Nephron progenitor cell (in vitro differentiated cells): ENCODE results near the gene DCTN4.
A peak's percentile ranks its signal among the peaks of the same experiment; 100 is the strongest.

Source experiments
- DNase-seq: peaks from one replicate; pipeline ENCODE4 v3.0.0; 2021
- H3K27ac Mint-ChIP-seq: 2 replicates; pipeline ENCODE4 v1.8.0; 2021; ENCODE audit warnings: mild to moderate bottlenecking, moderate library complexity, mixed read lengths
- H3K27me3 Mint-ChIP-seq: 2 replicates; pipeline ENCODE4 v1.8.0; 2021; ENCODE audit warnings: mild to moderate bottlenecking, low read depth, mixed read lengths; ENCODE audit not compliant: poor library complexity
- H3K36me3 Mint-ChIP-seq: 2 replicates; pipeline ENCODE4 v1.8.0; 2021; ENCODE audit warnings: low read depth, mixed read lengths
- H3K4me1 Mint-ChIP-seq: 2 replicates; pipeline ENCODE4 v1.8.0; 2021; ENCODE audit warnings: mixed read lengths
- H3K4me3 Mint-ChIP-seq: 2 replicates; pipeline ENCODE4 v1.8.0; 2021; ENCODE audit warnings: mild to moderate bottlenecking, moderate library complexity, mixed read lengths
- H3K9me3 Mint-ChIP-seq: 2 replicates; pipeline ENCODE4 v1.8.0; 2021; ENCODE audit warnings: mild to moderate bottlenecking, moderate library complexity, mixed read lengths
- CTCF ChIP-seq: fragments of 200-600 bp; sonication (generic); IDR thresholded peaks from 2 replicates; pipeline ENCODE4 v1.5.0; 2021; ENCODE audit warnings: antibody characterized with exemption

Gene DCTN4

GRCh38 chr5:150791536-150791935 lies 32.7 kb upstream of the DCTN4 start:
- TF ChIP-seq CTCF = no peak
- H3K4me1 Mint-ChIP-seq = peaks cover 27% of the 10 kb centered on the region

GRCh38 chr5:150789943-150790611 lies 31.3 kb upstream of the DCTN4 start:
- DNase-seq = no peak
- H3K36me3 Mint-ChIP-seq = peaks cover 36% of the 10 kb centered on the region
- H3K27me3 Mint-ChIP-seq = no peaks in the 10 kb centered on the region
- peaks cover 27% of the 10 kb centered on the region for H3K4me1 Mint-ChIP-seq
- H3K9me3 Mint-ChIP-seq = peaks cover 30% of the 10 kb centered on the region
- H3K4me3 Mint-ChIP-seq = no peak overlapping the region
- peak overlapping the region; percentile 88 for H3K27ac Mint-ChIP-seq
- no peak for TF ChIP-seq CTCF

More at GRCh38 chr5:150791536-150791935, 32.7 kb upstream of the DCTN4 start:
- no peaks in the 10 kb centered on the region for H3K27me3 Mint-ChIP-seq
- DNase-seq = no peak
- H3K27ac Mint-ChIP-seq = no peak overlapping the region
- H3K4me3 Mint-ChIP-seq = no peak overlapping the region
- H3K36me3 Mint-ChIP-seq = peaks cover 22% of the 10 kb centered on the region
- peaks cover 16% of the 10 kb centered on the region for H3K9me3 Mint-ChIP-seq

GRCh38 chr5:150789450-150789849 lies 30.6 kb upstream of the DCTN4 start:
- TF ChIP-seq CTCF = no peak
- Mint-ChIP-seq H3K4me1 (peaks cover 30% of the 10 kb centered on the region), H3K27ac (no peak overlapping the region), H3K9me3 (peaks cover 35% of the 10 kb centered on the region), H3K27me3 (no peaks in the 10 kb centered on the region), H3K4me3 (no peak overlapping the region), H3K36me3 (peaks cover 40% of the 10 kb centered on the region)
- no peak for DNase-seq

- Mint-ChIP-seq H3K9me3 (peaks cover 37% of the 10 kb centered on the region), H3K4me1 (peaks cover 34% of the 10 kb centered on the region)
Observed at GRCh38 chr5:150788977-150789376, 30.2 kb upstream of the DCTN4 start.

GRCh38 chr5:150787656-150788055 lies 28.8 kb upstream of the DCTN4 start:
- DNase-seq = no peak
- Mint-ChIP-seq H3K27me3 (no peaks in the 10 kb centered on the region), H3K4me1 (peaks cover 47% of the 10 kb centered on the region), H3K36me3 (peaks cover 29% of the 10 kb centered on the region), H3K9me3 (peaks cover 31% of the 10 kb centered on the region), H3K4me3 (no peak overlapping the region), H3K27ac (no peak overlapping the region)
- no peak for TF ChIP-seq CTCF

More at GRCh38 chr5:150788977-150789376, 30.2 kb upstream of the DCTN4 start:
- no peak overlapping the region for H3K27ac Mint-ChIP-seq
- H3K36me3 Mint-ChIP-seq = peaks cover 39% of the 10 kb centered on the region
- DNase-seq = no peak
- TF ChIP-seq CTCF = no peak
- no peaks in the 10 kb centered on the region for H3K27me3 Mint-ChIP-seq
- H3K4me3 Mint-ChIP-seq = no peak overlapping the region

- no peak for DNase-seq
- H3K36me3 Mint-ChIP-seq = peaks cover 29% of the 10 kb centered on the region
- no peak overlapping the region for H3K27ac Mint-ChIP-seq
- peaks cover 54% of the 10 kb centered on the region for H3K4me1 Mint-ChIP-seq
- H3K9me3 Mint-ChIP-seq = peaks cover 31% of the 10 kb centered on the region
- H3K27me3 Mint-ChIP-seq = no peaks in the 10 kb centered on the region
- TF ChIP-seq CTCF = no peak
- H3K4me3 Mint-ChIP-seq = no peak overlapping the region
Observed at GRCh38 chr5:150786876-150787275, 28.1 kb upstream of the DCTN4 start.
